GM12891 (cell line): Measurements from ENCODE around the gene RGS10.

Experiments used
- PAX5 ChIP-seq: IDR thresholded peaks from 2 replicates; pipeline ENCODE4 v1.6.1; 2011; ENCODE audit warnings: low read length, moderate library complexity, mild to moderate bottlenecking; ENCODE audit not compliant: insufficient read depth, severe bottlenecking
- POLR2A ChIP-seq: IDR thresholded peaks from 2 replicates; pipeline ENCODE4 v1.6.1; 2011; ENCODE audit warnings: low read depth, low read length, control low read depth
- POLR2AphosphoS5 ChIP-seq: IDR thresholded peaks from 2 replicates; pipeline ENCODE4 v1.6.1; 2011; ENCODE audit warnings: low read depth, low read length, control low read depth
- POU2F2 ChIP-seq: IDR thresholded peaks from 2 replicates; pipeline ENCODE4 v1.6.1; 2011; ENCODE audit warnings: low read depth, mild to moderate bottlenecking, control low read depth, low read length, moderate library complexity
- SPI1 ChIP-seq: IDR thresholded peaks from 2 replicates; pipeline ENCODE4 v1.6.1; 2011; ENCODE audit warnings: low read depth, low read length, control low read depth
- TAF1 ChIP-seq: IDR thresholded peaks from 2 replicates; pipeline ENCODE4 v1.6.1; 2011; ENCODE audit warnings: low read depth, low read length, control low read depth

DNA sequence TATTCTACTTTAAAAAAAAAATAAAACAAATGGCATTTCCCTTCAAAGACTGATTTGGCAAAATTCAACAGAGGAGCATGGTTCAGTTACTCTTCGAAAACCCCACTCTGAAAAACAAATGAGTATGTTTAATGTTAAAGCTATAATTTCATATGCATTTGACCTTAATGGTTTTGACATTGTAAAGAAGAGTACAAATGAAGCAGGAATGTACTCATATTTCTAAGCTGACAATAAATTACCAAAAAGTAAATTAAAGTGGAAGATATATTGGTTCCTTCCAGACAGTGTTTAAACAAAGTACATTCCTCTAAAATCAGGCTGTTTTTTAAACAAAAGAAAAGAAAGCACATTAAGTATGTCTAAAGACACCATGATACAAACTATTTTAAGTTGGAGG is 16.4 kb downstream of the RGS10 start:
- TF ChIP-seq POLR2A, result no peak
- TF ChIP-seq POLR2AphosphoS5, result no peak
- no peak for TF ChIP-seq TAF1
- no peak for TF ChIP-seq PAX5
- TF ChIP-seq SPI1, result no peak
- TF ChIP-seq POU2F2, result no peak
